H1 (cell line): Measurements from ENCODE around the gene IL17RD. TPM values are rescaled to one million over a fixed set of nuclear protein-coding genes. Genes with fewer than 3 reads are reported as not detected.

Source experiments
- BCL11A ChIP-seq, 2 experiments: IDR thresholded peaks; one replicate each; pipeline ENCODE4 v1.6.1; 2011; ENCODE audit warnings: low read depth in 2 of 2, low read length in 2 of 2, mild to moderate bottlenecking in 2 of 2
- KDM4A ChIP-seq: IDR thresholded peaks from one replicate; pipeline ENCODE4 v1.7.1; 2012; ENCODE audit warnings: low read depth, mild to moderate bottlenecking, moderate library complexity, low read length, inconsistent platforms; ENCODE audit not compliant: severe bottlenecking
- polyA plus RNA-seq, 7 experiments: library from polyadenylated mRNA; depleted of rRNA in 3 of 7; stranded (reverse) in 5 of 7; unstranded in 2 of 7; fragments of >200 nt in 5 of 7; fragments of 200-250 nt in 2 of 7; gene quantifications; 1 replicate in 5 of 7; 2 replicates in 1 of 7; 4 replicates in 1 of 7; pipeline versions ENCODE4 v1.2.1 to v1.2.3, GENCODE V29; 2011 to 2013; ENCODE audit warnings: missing spikeins in 2 of 7, mixed read lengths in 2 of 7
- total RNA-seq: library from RNA; stranded (reverse); fragmentation: NEBNext Ultra II Directional; extraction: Animal tissue kit (Norgen Biotek cat#: 25700); gene quantifications from 2 replicates; pipeline ENCODE4 v1.2.1, GENCODE V29; 2021

Gene IL17RD
- total and polyA plus RNA-seq, 2 of the 8 experiments (the other 6 are each of a cell fraction or from before 2014, with no cell fraction given) = 10.9 to 48.9 TPM

DNA sequence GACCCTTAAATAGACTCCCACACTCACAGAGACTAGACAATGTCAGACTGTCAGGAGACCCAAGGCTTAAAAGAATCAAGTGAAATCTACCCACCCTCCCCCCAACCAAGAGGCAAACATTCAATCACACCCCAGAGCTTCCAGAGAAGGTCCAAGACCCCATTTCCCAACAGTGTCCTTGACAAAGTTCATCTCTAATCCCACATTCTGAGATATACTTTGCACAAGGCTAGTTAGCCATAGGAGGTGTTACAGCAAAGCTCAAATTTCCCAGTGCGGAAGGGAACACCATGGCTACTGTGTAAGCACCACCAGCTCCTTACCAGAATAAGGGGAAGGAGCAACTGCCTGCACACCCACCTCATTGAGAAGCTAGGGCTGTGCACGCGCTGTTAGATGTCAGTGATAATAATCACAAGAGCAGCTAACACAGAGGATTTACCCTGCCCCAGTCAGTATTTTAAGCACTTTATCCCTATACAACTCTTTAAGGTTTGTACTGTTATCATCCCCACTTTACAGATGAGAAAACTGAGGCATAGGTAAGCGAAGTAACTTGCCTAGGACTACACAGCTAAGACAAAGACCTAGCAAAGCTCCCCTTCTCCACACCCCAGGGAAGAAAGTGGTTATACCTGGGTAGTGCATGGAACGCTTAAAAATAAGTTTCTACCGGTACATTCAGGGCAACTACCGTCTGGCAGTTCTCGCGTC is 87.4 kb downstream of the IL17RD start (continued):
- TF ChIP-seq KDM4A (no peak), BCL11A (IDR thresholded peaks at IDR 0.05; ENCODE audit: low read depth in 2 of 2, low read length in 2 of 2) (no peak)
